HG02885 (cell line): ENCODE data around the gene LIN54.

Experiments used
- ATAC-seq: cut with Tn5 transposase; IDR thresholded peaks from one replicate; pipeline ENCODE4 v1.9.1; 2021; ENCODE audit warnings: mild to moderate bottlenecking; ENCODE audit not compliant: unreplicated experiment, poor library complexity

Gene LIN54

DNA sequence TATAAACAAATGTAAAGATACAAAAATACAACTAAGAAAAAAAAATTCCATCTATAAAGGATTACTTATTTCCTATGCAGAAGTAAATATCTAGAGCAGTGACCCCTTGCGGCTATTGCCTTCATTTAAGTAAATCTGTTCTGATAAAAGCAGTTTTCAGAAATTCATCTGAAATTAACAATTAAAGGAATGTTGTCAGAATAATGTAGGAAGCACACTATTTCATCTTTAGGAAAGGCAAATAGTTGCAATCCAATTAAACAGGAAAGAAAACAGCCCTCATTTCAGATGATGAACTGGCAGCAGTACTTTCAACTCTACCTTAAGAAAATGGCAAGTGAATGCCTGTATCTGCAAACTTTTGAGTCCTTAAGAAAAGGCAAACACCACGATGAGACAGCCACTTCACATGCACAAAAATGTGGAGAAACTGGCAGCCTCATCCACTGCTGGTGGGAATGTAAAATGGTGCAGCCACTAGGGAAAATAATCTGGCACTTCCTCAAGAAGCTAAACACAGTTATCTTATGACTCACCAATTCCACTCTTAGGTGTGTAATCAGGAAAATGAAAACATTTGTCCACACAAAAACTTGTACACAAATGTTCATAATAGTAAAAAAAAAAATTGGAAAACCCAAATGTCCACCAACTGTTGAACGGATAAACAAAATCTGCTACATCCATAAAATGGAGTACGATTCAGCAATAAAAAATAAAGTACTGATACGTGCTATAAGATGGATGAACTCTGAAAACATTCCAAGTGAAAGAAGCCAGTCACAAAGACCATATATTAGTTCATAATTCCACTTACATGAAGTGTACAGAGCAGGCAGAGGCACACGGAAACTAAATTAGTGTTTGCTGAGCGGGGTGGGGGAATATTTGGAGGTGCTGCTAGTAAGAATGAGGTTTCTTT is 112.0 kb downstream of the LIN54 start:
- ATAC-seq: no peak

DNA sequence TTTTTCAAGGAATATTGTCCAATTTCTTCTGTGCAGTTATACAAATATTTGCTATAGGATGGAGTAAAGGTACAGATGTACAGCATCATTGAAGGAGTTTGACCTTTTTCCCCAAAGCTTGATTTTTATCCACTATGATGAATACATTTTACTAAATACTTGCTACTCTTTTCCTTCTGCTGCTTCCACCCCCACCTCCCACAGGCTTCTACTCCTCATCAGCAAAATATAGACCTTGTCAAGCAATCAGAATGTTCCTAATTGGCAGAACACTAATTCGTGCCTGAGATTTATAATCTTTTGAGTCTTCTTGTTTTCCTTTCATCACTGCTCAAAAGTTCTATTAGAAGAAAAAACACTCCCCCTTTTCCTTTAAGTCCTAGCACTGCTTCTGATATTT is 113.9 kb downstream of the LIN54 start:
- ATAC-seq: no peak

DNA sequence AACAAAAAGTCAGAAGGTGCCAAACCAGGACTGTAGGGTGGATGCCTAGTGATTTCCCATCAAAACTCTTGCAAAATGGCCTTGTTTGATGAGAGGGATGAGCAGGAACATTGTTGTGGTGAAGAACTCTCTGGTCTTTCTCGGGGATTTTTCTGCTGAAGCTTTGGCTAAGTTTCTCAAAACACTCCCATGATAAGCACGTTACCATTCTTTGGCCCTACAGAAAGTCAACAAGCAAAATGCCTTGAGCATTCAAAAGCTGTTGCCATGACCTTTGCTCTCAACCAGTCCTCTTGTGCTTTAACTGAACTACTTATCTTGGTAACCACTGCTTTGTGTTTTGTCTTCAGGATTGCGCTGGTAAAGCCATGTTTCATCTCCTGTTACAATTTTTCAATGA is 116.7 kb downstream of the LIN54 start:
- no peak for ATAC-seq

DNA sequence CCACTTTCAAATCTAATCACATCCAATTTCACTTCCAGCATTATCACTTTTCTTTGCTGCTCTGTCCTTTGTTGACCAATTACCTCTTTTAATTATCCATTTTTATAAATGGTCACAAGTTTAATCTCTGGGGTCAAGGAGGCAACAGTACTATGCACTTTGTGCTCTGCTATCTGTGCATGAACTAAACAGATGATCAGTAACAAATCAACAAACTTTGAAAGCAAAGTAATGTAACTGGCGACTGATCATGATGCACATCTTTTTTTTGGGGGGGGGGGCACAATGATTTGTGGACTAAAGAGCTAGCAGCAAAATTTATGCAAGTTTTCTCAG is 118.2 kb downstream of the LIN54 start:
- no peak for ATAC-seq

DNA sequence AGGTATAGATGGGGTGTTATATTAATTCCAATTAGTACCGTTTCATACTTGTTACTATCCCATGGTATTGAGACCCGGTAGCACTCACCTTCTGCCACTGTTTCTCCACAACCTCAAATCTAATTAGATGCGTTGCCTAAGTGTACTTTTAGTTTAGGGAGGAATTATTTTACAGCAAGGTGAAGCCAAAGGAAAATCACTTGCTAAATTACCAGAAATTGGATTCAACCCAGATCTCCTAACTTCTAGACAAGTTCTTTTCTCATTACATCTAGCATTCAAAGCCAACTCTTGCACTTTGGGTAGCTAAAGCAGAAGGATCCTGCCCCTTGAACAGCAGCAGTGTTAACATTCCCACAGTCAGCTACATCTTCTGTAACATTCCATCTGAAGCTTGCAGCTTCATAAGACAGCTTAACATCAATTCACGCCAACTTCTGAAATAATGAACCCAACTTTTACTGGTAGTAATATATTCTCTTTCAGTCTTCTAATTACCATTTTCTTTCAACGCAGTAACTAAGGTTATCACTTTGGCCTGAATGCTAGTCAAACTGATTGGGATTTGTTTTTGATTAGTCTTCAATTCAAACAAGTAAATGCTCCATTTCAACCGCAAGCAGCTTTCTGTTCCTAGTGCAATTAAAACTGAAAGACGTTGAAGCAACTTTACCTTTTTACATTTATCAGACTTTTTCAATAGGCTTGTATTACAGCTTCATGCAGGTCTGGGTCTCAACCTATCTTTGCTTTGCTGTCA is 118.7 kb downstream of the LIN54 start:
- ATAC-seq: no peak

DNA sequence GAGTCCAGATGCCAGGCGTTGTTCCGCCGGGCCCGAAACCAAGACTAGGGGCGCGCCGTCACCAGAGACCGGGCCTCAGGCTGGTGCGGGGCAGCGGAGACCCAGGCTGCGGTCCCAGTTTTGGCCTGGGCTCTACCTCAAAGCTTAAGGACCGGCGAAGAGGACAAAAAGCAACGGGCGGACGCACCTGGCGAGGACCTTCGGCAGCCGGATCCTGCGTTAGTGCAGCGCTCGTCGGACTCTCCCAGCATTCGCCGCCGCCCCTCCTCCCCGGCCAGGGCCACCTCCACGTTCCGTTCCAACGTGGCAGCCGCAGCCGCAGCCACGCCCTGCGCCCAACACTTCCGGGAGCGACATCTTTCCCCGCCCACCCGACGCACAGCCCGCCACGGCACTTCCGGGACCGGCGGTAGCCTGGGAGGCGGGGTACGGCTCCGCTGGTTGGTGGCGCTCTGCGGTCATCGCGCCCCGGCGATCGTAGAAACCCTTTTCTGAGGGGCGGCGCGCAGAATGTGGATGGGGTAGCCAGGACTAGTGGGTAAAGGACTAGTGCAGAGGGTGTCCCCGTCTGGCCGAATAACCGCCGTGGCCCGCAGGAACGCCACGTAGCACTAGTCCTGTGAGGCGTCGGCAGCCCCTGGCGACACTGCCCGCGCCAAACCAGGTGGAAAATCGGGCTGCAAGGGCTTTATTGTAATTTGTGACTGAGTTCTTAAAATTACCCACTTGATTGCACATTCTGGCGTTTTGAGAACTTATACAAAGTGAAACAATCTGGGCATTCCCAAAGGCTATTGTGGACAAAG is 119.5 kb downstream of the LIN54 start, which contains the start of gene SEC31A:
Gene SEC31A (minus strand): TSS at position 253 of the 806 bp plus-strand sequence. CDS start 9,217 bp downstream, outside the sequence.
- peak; percentile 95 for ATAC-seq

DNA sequence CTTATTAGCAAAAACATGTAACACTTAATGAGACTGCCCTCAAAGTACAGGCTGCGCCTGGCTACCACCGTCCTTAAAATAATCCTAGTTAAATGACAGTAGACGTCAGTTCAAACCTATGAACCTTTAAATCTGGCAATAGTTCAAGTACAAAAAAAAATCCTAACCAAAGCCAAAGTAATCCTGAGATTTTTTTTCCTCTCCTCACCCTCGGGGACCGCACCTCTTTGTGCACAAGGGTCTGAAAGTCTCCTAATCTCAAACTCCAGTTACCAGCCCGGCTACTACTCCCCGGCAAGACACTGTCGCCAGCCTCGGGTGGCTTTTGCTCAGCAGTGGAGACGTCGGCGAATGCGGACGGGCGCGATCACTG is 120.1 kb downstream of the LIN54 start:
- ATAC-seq: no peak

DNA sequence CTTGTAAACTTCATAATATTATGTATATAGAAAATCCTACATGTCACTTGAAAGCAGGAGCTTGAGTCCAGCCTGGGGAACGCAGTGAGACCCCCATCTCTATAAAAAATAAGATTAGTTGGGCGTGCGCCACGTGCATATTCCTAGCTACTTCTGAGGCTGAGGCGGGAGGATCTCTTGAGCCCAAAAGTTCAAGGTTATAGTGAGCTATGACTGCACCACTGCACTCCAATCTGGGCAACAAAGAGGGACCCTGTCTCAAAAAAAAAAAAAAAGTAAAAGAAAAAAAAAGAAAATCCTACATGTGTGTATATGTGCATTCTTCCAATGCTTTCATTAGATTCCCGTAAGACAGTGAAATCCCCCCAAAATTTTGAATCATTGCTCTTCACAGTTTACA is 121.3 kb downstream of the LIN54 start:
- no peak for ATAC-seq

DNA sequence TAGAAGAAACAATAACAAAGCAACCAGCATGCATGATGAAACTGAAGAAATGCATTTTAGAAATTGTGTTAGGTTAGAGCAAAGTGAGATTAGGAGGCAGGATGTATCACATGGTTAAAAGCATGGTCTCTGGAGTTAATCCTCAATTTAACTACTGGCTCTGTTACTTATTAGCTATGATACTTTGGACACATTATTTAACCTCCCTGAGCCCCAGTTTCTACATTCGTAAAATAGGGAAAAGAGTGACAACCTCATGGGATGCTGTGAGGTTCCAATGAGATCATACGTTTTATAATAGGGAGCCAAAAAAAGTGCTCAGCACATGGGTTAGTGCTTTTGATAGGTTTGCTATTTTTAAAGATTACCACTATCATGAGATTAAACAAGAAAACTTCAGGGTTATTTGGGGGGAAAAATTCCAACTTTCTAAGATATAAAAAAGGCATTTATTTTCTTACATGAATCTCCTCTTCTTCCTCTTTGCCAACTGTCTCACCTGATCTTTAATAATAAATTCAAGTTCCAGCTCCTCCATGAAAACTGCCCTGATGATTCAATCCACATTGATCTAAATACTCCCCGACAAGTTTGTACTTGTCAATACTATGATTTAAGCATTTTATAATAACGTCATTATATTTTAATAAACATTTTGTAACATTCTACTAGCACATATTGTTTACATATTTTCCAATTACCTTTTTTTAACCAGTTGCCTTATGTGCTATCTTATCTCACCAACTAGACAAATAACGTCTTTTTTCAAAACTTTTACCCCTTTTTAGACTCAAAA is 124.3 kb downstream of the LIN54 start:
- no peak for ATAC-seq

DNA sequence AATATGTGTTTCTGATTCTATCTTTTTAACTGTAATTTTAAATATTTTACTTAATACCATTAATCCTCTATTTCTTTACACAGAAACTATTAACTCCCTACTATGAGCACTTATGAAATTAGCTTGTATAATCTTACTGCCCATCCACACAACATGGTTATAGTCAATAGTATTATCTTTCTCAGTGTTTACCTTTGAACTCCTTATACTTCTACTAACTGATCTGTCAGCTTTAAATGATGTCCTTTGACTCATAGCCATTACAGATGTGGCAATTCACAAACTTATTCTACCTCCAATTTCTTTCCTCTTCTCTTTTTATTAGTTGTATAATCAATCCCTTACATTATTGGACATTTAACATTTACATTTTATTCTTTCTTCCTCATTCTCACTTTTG is 125.2 kb downstream of the LIN54 start:
- no peak for ATAC-seq
